ENCODE data around the gene ADAMTS14. TPM values are rescaled to one million over a fixed set of nuclear protein-coding genes. Genes with fewer than 3 reads are reported as not detected.

ADAMTS14 gene
- total RNA-seq, 2 experiments from 2014 or later: not detected

DNA sequence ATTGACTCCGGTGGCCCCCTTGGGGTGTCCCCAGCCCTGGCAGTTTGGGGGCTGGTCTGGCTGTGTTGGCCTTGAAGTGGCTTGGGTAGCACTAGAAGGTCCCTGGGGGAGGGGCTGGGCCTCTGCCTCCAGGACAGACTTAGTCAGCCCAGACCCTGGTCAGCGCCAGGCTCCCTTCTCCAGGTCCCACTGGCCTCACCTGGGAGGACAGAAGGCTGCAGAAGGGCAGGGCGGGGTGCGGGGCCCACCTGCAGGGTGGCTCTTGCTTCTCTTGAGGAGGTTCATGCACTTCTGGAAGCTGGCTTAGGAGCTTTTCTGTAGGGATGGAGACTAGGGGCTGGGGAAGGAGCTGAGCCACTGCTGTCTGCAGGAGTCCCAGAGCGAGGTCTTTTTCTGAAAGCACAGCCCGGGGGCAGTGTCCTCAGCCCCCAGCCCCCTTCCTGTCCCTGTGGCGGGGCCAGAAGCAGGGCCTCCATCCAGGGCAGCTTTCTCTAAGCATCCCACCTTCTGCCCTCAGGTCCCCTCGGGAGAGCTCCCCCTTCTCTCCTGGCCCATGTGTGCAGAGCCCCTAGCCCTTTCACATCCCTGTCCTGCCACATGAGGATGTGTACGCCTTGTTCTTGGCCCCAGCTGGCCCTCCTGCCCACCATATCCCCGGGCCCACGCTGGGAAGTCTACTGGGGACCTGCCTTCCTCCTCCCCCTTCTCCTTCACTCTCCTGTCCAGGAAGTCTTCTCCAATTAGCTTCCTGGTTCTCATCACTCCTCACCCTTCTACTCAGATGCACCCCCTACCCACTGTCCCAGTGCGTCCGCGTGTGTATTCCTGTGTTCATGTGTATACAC lies 101.9 kb downstream of the ADAMTS14 start:
- H3K27me3 Mint-ChIP-seq: no peaks in the 10 kb centered on the region
- no peak overlapping the region for H3K4me3 Mint-ChIP-seq
- Histone ChIP-seq H3K4me1 (ENCODE audit: insufficient read depth, low read length) (no peaks in the 10 kb centered on the region), H3K36me3 (ENCODE audit: insufficient read depth, low read length) (no peaks in the 10 kb centered on the region), H3K4me3 (ENCODE audit: low read length) (no peak overlapping the region), H3K27ac (ENCODE audit: low read depth in 1 of 2, low read length in 2 of 2) (no peak overlapping the region), H3K27me3 (ENCODE audit: control insufficient read depth in 1 of 2, insufficient read depth in 2 of 2, low read length in 2 of 2) (no peaks in the 10 kb centered on the region), H3K9me3 (ENCODE audit: control insufficient read depth in 1 of 2, insufficient read depth in 1 of 2, low read length in 2 of 2) (no peaks in the 10 kb centered on the region)
- ATAC-seq (ENCODE audit: poor library complexity): no peak
- intact Hi-C loops (cut with DNase I, micrococcal nuclease): no loop called here
- H3K9me3 Mint-ChIP-seq: no peaks in the 10 kb centered on the region
- TF ChIP-seq, protein P1, sequence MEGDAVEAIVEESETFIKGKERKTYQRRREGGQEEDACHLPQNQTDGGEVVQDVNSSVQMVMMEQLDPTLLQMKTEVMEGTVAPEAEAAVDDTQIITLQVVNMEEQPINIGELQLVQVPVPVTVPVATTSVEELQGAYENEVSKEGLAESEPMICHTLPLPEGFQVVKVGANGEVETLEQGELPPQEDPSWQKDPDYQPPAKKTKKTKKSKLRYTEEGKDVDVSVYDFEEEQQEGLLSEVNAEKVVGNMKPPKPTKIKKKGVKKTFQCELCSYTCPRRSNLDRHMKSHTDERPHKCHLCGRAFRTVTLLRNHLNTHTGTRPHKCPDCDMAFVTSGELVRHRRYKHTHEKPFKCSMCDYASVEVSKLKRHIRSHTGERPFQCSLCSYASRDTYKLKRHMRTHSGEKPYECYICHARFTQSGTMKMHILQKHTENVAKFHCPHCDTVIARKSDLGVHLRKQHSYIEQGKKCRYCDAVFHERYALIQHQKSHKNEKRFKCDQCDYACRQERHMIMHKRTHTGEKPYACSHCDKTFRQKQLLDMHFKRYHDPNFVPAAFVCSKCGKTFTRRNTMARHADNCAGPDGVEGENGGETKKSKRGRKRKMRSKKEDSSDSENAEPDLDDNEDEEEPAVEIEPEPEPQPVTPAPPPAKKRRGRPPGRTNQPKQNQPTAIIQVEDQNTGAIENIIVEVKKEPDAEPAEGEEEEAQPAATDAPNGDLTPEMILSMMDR (IDR thresholded peaks at IDR 0.05): no peak
- ChIA-PET POLR2A (interaction anchor here (0.6 kb wide), 1 partner anchor 450 kb away, joined by 3 read pairs; no protein-coding TSS in a partner anchor), CTCF (no interaction called here)
- H3K36me3 Mint-ChIP-seq (ENCODE audit: low read depth): no peaks in the 10 kb centered on the region
- no peak overlapping the region for H3K27ac Mint-ChIP-seq
- no peaks in the 10 kb centered on the region for H3K4me1 Mint-ChIP-seq (ENCODE audit: low read depth)
- DNase-seq: no peak

DNA sequence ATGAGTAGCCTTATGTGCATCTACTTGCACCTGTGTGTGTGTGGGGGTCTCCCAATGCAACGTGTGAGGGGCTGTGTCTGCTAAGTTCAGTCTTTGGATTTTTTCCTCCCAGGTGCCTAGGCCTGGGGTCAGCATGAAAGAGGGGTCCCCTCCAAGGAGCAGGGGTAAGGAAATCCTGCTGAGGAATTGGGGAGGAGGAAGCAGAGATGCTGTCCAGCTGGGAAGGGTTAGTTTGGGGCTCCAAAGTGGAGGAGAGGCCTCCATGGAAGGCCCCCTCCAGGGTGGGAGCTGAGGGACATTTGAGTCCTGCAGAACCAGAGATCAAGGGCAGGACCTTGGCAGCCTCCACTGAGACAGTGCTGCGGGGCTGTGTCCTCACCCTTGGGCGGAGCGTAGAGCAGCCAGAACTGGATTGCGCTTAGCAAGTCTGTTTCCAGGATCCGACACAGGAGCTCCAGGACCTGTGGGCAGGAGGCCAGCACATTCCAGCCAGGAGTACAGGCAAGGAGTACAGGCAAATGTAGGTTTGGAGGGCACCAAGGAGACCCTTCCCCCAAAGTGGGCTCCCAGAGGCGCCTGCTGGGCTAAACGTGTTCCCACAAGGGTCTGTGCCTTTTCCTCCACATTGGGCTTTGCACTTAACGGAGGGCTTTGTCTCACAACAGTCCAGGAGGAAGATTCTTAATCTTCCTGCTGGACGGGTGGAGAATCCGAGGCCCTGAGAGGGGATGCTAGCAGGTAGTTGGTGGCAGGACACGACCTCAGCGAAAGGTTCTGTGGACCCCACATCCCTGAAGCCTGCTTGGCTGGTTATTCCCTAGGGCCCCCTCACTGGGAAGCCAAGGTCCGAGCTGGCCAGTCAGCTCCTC lies 102.7 kb downstream of the ADAMTS14 start:
- Mint-ChIP-seq H3K27me3 (no peaks in the 10 kb centered on the region), H3K9me3 (no peaks in the 10 kb centered on the region), H3K27ac (no peak overlapping the region), H3K4me3 (no peak overlapping the region), H3K36me3 (ENCODE audit: low read depth) (no peaks in the 10 kb centered on the region), H3K4me1 (ENCODE audit: low read depth) (no peaks in the 10 kb centered on the region)
- TF ChIP-seq, protein P1 (IDR thresholded peaks at IDR 0.05): no peak
- H3K27ac ChIP-seq (ENCODE audit: low read depth in 1 of 2, low read length in 2 of 2): no peak overlapping the region
- H3K4me3 ChIP-seq (ENCODE audit: low read length): no peak overlapping the region
- no peaks in the 10 kb centered on the region for H3K4me1 ChIP-seq (ENCODE audit: insufficient read depth, low read length)
- H3K9me3 ChIP-seq (ENCODE audit: control insufficient read depth in 1 of 2, insufficient read depth in 1 of 2, low read length in 2 of 2): no peaks in the 10 kb centered on the region
- ChIA-PET POLR2A (no interaction called here), CTCF (no interaction called here)
- no peak for DNase-seq
- no peaks in the 10 kb centered on the region for H3K27me3 ChIP-seq (ENCODE audit: control insufficient read depth in 1 of 2, insufficient read depth in 2 of 2, low read length in 2 of 2)
- no peaks in the 10 kb centered on the region for H3K36me3 ChIP-seq (ENCODE audit: insufficient read depth, low read length)
- intact Hi-C loops (cut with DNase I, micrococcal nuclease): no loop called here
- ATAC-seq (ENCODE audit: poor library complexity): no peak

DNA sequence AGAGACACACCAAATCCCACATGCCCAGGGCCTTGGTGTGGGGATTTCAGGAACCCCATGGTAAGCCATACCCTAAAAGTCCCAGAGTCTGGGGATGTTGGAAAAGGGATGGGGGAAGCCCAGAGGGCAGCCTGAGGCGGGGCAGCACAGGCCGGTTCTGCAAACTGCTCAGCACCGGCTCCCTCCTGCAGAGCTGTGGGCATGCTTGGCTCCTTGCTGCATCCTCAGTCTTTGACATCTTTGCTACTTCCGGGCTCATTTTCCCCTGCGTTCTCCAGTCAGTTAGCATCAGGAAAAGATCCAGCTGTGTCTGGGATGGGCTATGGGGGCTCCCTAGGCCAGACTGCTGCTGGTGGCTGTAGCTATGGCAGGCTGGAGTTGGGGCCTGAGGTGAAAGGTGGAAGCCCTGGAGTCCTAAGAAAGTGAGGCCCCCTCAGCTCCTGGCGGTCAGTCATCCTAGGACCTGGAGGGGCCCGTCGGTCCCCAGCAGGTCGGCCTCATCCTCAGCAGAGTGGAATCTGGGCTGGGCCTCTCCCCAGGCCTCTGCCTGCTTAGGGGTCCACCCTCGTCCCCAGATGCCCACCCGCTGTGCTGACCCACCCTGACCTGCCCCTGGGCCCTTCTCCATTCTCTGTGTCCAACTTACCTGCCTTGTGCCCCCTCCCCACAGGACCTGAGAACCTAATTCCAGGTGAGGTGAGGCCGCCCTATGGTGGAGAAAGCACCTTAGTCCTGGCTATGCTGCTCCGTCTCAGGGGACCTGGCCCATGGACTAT lies 103.6 kb downstream of the ADAMTS14 start:
- ChIA-PET CTCF (no interaction called here), POLR2A (no interaction called here)
- no peaks in the 10 kb centered on the region for H3K9me3 ChIP-seq (ENCODE audit: control insufficient read depth in 1 of 2, insufficient read depth in 1 of 2, low read length in 2 of 2)
- intact Hi-C loops (cut with DNase I, micrococcal nuclease): no loop called here
- H3K4me3 ChIP-seq (ENCODE audit: low read length): no peak overlapping the region
- no peaks in the 10 kb centered on the region for H3K9me3 Mint-ChIP-seq
- no peaks in the 10 kb centered on the region for H3K27me3 ChIP-seq (ENCODE audit: control insufficient read depth in 1 of 2, insufficient read depth in 2 of 2, low read length in 2 of 2)
- ATAC-seq (ENCODE audit: poor library complexity): no peak
- no peak for DNase-seq
- no peaks in the 10 kb centered on the region for H3K36me3 Mint-ChIP-seq (ENCODE audit: low read depth)
- H3K4me1 ChIP-seq (ENCODE audit: insufficient read depth, low read length): no peaks in the 10 kb centered on the region
- TF ChIP-seq, protein P1 (IDR thresholded peaks at IDR 0.05): no peak
- H3K36me3 ChIP-seq (ENCODE audit: insufficient read depth, low read length): no peaks in the 10 kb centered on the region
- H3K27me3 Mint-ChIP-seq: no peaks in the 10 kb centered on the region
- H3K27ac ChIP-seq (ENCODE audit: low read depth in 1 of 2, low read length in 2 of 2): no peak overlapping the region
- H3K4me1 Mint-ChIP-seq (ENCODE audit: low read depth): no peaks in the 10 kb centered on the region
- H3K27ac Mint-ChIP-seq: no peak overlapping the region
- H3K4me3 Mint-ChIP-seq: no peak overlapping the region
